Measurements from ENCODE around the gene TNFRSF25.

The TNFRSF25 gene

GRCh38 chr1:6477039-6477820, 11.3 kb upstream of the TNFRSF25 start:
- no peak for DNase-seq (ENCODE audit: low read depth, low spot score)
- Histone ChIP-seq H3K9ac (ENCODE audit: insufficient read length) (no peak overlapping the region), H3K27ac (no peak overlapping the region), H3K9me3 (ENCODE audit: low read depth, low read length) (no peaks in the 10 kb centered on the region), H3K4me3 (no peak overlapping the region), H3K36me3 (ENCODE audit: insufficient read depth, low read length) (no peaks in the 10 kb centered on the region)
- no peak for TF ChIP-seq POLR2AphosphoS5 (IDR thresholded peaks at IDR 0.05; ENCODE audit: borderline replicate concordance, low read depth, low read length)
- TF ChIP-seq FOXP2 (optimal IDR thresholded peaks at IDR 0.05; ENCODE audit: control extremely low read depth, extremely low read length, insufficient read depth), result no peak
- TF ChIP-seq EZH2 (IDR thresholded peaks at IDR 0.05), result no peak

GRCh38 chr1:6476483-6476882, 10.5 kb upstream of the TNFRSF25 start:
- TF ChIP-seq FOXP2 (optimal IDR thresholded peaks at IDR 0.05; ENCODE audit: control extremely low read depth, extremely low read length, insufficient read depth), result no peak
- no peak for TF ChIP-seq POLR2AphosphoS5 (IDR thresholded peaks at IDR 0.05; ENCODE audit: borderline replicate concordance, low read depth, low read length)
- no peak for TF ChIP-seq EZH2 (IDR thresholded peaks at IDR 0.05)
- Histone ChIP-seq H3K4me3 (no peak overlapping the region), H3K36me3 (ENCODE audit: insufficient read depth, low read length) (no peaks in the 10 kb centered on the region), H3K9me3 (ENCODE audit: low read depth, low read length) (no peaks in the 10 kb centered on the region), H3K9ac (ENCODE audit: insufficient read length) (no peak overlapping the region), H3K27ac (no peak overlapping the region)
- DNase-seq (ENCODE audit: low read depth, low spot score), result no peak

- DNase-seq (ENCODE audit: low read depth, low spot score), result no peak
- Histone ChIP-seq H3K36me3 (ENCODE audit: insufficient read depth, low read length) (no peaks in the 10 kb centered on the region), H3K4me3 (no peak overlapping the region), H3K9me3 (ENCODE audit: low read depth, low read length) (no peaks in the 10 kb centered on the region), H3K27ac (no peak overlapping the region), H3K9ac (ENCODE audit: insufficient read length) (no peak overlapping the region)
- TF ChIP-seq FOXP2 (optimal IDR thresholded peaks at IDR 0.05; ENCODE audit: control extremely low read depth, extremely low read length, insufficient read depth) (peak; percentile 16), POLR2AphosphoS5 (IDR thresholded peaks at IDR 0.05; ENCODE audit: borderline replicate concordance, low read depth, low read length) (no peak)
Measured at GRCh38 chr1:6475381-6476133, 9.6 kb upstream of the TNFRSF25 start.

- no peak for DNase-seq (ENCODE audit: low read depth, low spot score)
- no peak for TF ChIP-seq FOXP2 (optimal IDR thresholded peaks at IDR 0.05; ENCODE audit: control extremely low read depth, extremely low read length, insufficient read depth)
- no peak for TF ChIP-seq EZH2 (IDR thresholded peaks at IDR 0.05)
- TF ChIP-seq POLR2AphosphoS5 (IDR thresholded peaks at IDR 0.05; ENCODE audit: borderline replicate concordance, low read depth, low read length), result no peak
- Histone ChIP-seq H3K9me3 (ENCODE audit: low read depth, low read length) (no peaks in the 10 kb centered on the region), H3K27ac (no peak overlapping the region), H3K4me3 (no peak overlapping the region), H3K36me3 (ENCODE audit: insufficient read depth, low read length) (no peaks in the 10 kb centered on the region), H3K9ac (ENCODE audit: insufficient read length) (no peak overlapping the region)
Measured at GRCh38 chr1:6474815-6475282, 8.9 kb upstream of the TNFRSF25 start.

- H3K36me3 ChIP-seq (ENCODE audit: insufficient read depth, low read length), result no peaks in the 10 kb centered on the region
- H3K9me3 ChIP-seq (ENCODE audit: low read depth, low read length), result no peaks in the 10 kb centered on the region
- no peak for DNase-seq (ENCODE audit: low read depth, low spot score)
- no peak overlapping the region for H3K4me3 ChIP-seq
- TF ChIP-seq FOXP2 (optimal IDR thresholded peaks at IDR 0.05; ENCODE audit: control extremely low read depth, extremely low read length, insufficient read depth), result no peak
- no peak for TF ChIP-seq EZH2 (IDR thresholded peaks at IDR 0.05)
- TF ChIP-seq POLR2AphosphoS5 (IDR thresholded peaks at IDR 0.05; ENCODE audit: borderline replicate concordance, low read depth, low read length), result no peak
- no peak overlapping the region for H3K9ac ChIP-seq (ENCODE audit: insufficient read length)
- no peak overlapping the region for H3K27ac ChIP-seq
Measured at GRCh38 chr1:6473974-6474814, 8.2 kb upstream of the TNFRSF25 start.

- TF ChIP-seq EZH2 (IDR thresholded peaks at IDR 0.05) (no peak), POLR2AphosphoS5 (IDR thresholded peaks at IDR 0.05; ENCODE audit: borderline replicate concordance, low read depth, low read length) (no peak), FOXP2 (optimal IDR thresholded peaks at IDR 0.05; ENCODE audit: control extremely low read depth, extremely low read length, insufficient read depth) (no peak)
- DNase-seq (ENCODE audit: low read depth, low spot score), result no peak
- no peaks in the 10 kb centered on the region; the same call in 1 of the 2 replicates for H3K36me3 ChIP-seq (ENCODE audit: insufficient read depth, low read length)
- H3K9ac ChIP-seq (ENCODE audit: insufficient read length), result no peak overlapping the region
- no peak overlapping the region for H3K4me3 ChIP-seq
- no peak overlapping the region for H3K27ac ChIP-seq
- H3K9me3 ChIP-seq (ENCODE audit: low read depth, low read length), result no peaks in the 10 kb centered on the region
Measured at GRCh38 chr1:6473156-6473555, 7.2 kb upstream of the TNFRSF25 start.

GRCh38 chr1:6472391-6472790, 6.4 kb upstream of the TNFRSF25 start:
- H3K9ac ChIP-seq (ENCODE audit: insufficient read length), result no peak overlapping the region
- no peaks in the 10 kb centered on the region for H3K9me3 ChIP-seq (ENCODE audit: low read depth, low read length)
- H3K27ac ChIP-seq, result no peak overlapping the region
- no peaks in the 10 kb centered on the region; the same call in 1 of the 2 replicates for H3K36me3 ChIP-seq (ENCODE audit: insufficient read depth, low read length)
- H3K4me3 ChIP-seq, result no peak overlapping the region
- DNase-seq (ENCODE audit: low read depth, low spot score), result no peak
- TF ChIP-seq FOXP2 (optimal IDR thresholded peaks at IDR 0.05; ENCODE audit: control extremely low read depth, extremely low read length, insufficient read depth) (no peak), POLR2AphosphoS5 (IDR thresholded peaks at IDR 0.05; ENCODE audit: borderline replicate concordance, low read depth, low read length) (no peak), EZH2 (IDR thresholded peaks at IDR 0.05) (no peak)

- H3K4me3 ChIP-seq, result no peak overlapping the region
- no peak overlapping the region for H3K9ac ChIP-seq (ENCODE audit: insufficient read length)
- no peak for DNase-seq (ENCODE audit: low read depth, low spot score)
- no peaks in the 10 kb centered on the region for H3K9me3 ChIP-seq (ENCODE audit: low read depth, low read length)
- no peak overlapping the region for H3K27ac ChIP-seq
- TF ChIP-seq FOXP2 (optimal IDR thresholded peaks at IDR 0.05; ENCODE audit: control extremely low read depth, extremely low read length, insufficient read depth) (no peak), POLR2AphosphoS5 (IDR thresholded peaks at IDR 0.05; ENCODE audit: borderline replicate concordance, low read depth, low read length) (no peak), EZH2 (IDR thresholded peaks at IDR 0.05) (no peak)
- no peaks in the 10 kb centered on the region; the same call in 1 of the 2 replicates for H3K36me3 ChIP-seq (ENCODE audit: insufficient read depth, low read length)
Measured at GRCh38 chr1:6471970-6472368, 6.0 kb upstream of the TNFRSF25 start.
